ENCODE results near the gene MOK.

Gene MOK

GRCh38 chr14:102219316-102219715, 85.6 kb downstream of the MOK start:
- DNase-seq = no peak

GRCh38 chr14:102218688-102219087, 86.3 kb downstream of the MOK start:
- DNase-seq = no peak

- no peak for DNase-seq
These were observed 87.0 kb downstream of the MOK start for GRCh38 chr14:102217987-102218421.

- no peak for DNase-seq
These were observed 87.6 kb downstream of the MOK start for GRCh38 chr14:102217399-102217798.

GRCh38 chr14:102215576-102216250, 89.3 kb downstream of the MOK start:
- peak; percentile 83 for DNase-seq

- no peak for DNase-seq
These were observed 89.9 kb downstream of the MOK start for GRCh38 chr14:102215071-102215470.

GRCh38 chr14:102213984-102214658, 90.8 kb downstream of the MOK start:
- no peak for DNase-seq

GRCh38 chr14:102213470-102213869, 91.5 kb downstream of the MOK start:
- no peak for DNase-seq

- no peak for DNase-seq
These were observed 92.1 kb downstream of the MOK start for GRCh38 chr14:102212845-102213244.

GRCh38 chr14:102212356-102212755, 92.6 kb downstream of the MOK start:
- no peak for DNase-seq

- no peak for DNase-seq
These were observed 93.7 kb downstream of the MOK start for GRCh38 chr14:102211240-102211639.

GRCh38 chr14:102210421-102211042, 94.4 kb downstream of the MOK start:
- no peak for DNase-seq

GRCh38 chr14:102209224-102209966, 95.6 kb downstream of the MOK start:
- DNase-seq = no peak

GRCh38 chr14:102208741-102209140, 96.2 kb downstream of the MOK start:
- DNase-seq = no peak

GRCh38 chr14:102207831-102208365, 97.1 kb downstream of the MOK start:
- no peak for DNase-seq

GRCh38 chr14:102206918-102207317, 98.0 kb downstream of the MOK start:
- DNase-seq = no peak

- no peak for DNase-seq
These were observed 99.4 kb downstream of the MOK start for GRCh38 chr14:102205560-102205959.

- DNase-seq = no peak
These were observed 101.6 kb downstream of the MOK start for GRCh38 chr14:102203382-102203781.

GRCh38 chr14:102202944-102203343, 102.0 kb downstream of the MOK start:
- no peak for DNase-seq

GRCh38 chr14:102201776-102202175, 103.2 kb downstream of the MOK start:
- DNase-seq = no peak

GRCh38 chr14:102201353-102201738, 103.6 kb downstream of the MOK start:
- no peak for DNase-seq

- no peak for DNase-seq
These were observed 104.1 kb downstream of the MOK start for GRCh38 chr14:102200690-102201352.

All from NCI-H345 (cell line).